Chondrocyte (in vitro differentiated cells): ENCODE measurements around the gene CDC20B. TPM values are rescaled to one million over a fixed set of nuclear protein-coding genes. Genes with fewer than 3 reads are reported as not detected.

Experiments used
- DNase-seq: peaks from one replicate; pipeline ENCODE4 v3.0.0; 2021; ENCODE audit warnings: mixed read lengths, low spot score
- H3K27ac Mint-ChIP-seq: one replicate; pipeline ENCODE4 v1.8.0; 2021; ENCODE audit warnings: mild to moderate bottlenecking, moderate library complexity, mixed read lengths; ENCODE audit not compliant: unreplicated experiment
- H3K27me3 Mint-ChIP-seq: 2 replicates; pipeline ENCODE4 v1.8.0; 2021; ENCODE audit warnings: low read depth, mixed read lengths
- H3K36me3 Mint-ChIP-seq: 2 replicates; pipeline ENCODE4 v1.8.0; 2021; ENCODE audit warnings: low read depth, mixed read lengths
- H3K4me1 Mint-ChIP-seq: 2 replicates; pipeline ENCODE4 v1.8.0; 2021; ENCODE audit warnings: low read depth, mild to moderate bottlenecking, mixed read lengths
- H3K4me3 Mint-ChIP-seq: one replicate; pipeline ENCODE4 v1.8.0; 2021; ENCODE audit warnings: mild to moderate bottlenecking, moderate library complexity, mixed read lengths; ENCODE audit not compliant: unreplicated experiment
- H3K9me3 Mint-ChIP-seq: 2 replicates; pipeline ENCODE4 v1.8.0; 2021; ENCODE audit warnings: low read depth, mixed read lengths
- total RNA-seq: library from RNA; stranded (reverse); gene quantifications from 3 replicates; pipeline ENCODE4 v1.2.1, GENCODE V29; 2021
- TF ChIP-seq, protein P1 (sequence below): fragments of 200-600 bp; sonication (generic); IDR thresholded peaks from 2 replicates; pipeline ENCODE4 v1.5.0; 2021; ENCODE audit warnings: antibody characterized with exemption, mild to moderate bottlenecking, moderate library complexity

Gene CDC20B
- total RNA-seq, 1 donor from 2014 or later = not detected

DNA sequence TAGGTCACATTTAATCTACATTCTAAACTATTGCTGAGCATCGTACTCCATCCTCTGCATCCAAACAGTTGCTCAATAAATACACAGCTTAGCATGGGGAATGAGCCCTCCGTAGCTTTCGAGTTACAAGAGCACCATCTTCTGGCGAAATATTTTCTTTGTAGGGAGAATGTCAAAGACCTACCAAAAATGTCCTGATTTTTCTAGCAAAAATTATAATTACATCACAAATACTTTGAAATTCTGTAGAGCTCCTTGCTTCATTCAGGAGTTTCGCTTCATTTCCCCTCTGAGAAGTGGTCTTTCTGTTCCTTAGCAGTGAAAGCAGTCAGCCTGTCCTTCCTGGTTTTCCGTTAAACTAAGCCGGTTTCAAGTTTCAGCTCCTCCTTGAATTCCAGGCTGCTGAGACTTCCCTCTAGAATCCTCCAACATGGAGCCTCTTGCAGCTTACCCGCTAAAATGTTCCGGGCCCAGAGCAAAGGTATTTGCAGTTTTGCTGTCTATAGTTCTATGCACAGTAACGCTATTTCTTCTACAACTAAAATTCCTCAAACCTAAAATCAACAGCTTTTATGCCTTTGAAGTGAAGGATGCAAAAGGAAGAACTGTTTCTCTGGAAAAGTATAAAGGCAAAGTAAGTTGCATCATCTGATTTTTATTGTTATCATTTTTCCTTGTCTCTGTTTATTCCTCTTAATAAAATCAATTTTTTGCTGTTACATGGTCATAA lies 13.0 kb downstream of the CDC20B start, which contains the start of gene GPX8:
Gene GPX8, plus strand, starts transcription at position 409 of the 730 bp plus-strand sequence. Its CDS starts 22 bp downstream, at position 431.
- TF ChIP-seq, protein P1, sequence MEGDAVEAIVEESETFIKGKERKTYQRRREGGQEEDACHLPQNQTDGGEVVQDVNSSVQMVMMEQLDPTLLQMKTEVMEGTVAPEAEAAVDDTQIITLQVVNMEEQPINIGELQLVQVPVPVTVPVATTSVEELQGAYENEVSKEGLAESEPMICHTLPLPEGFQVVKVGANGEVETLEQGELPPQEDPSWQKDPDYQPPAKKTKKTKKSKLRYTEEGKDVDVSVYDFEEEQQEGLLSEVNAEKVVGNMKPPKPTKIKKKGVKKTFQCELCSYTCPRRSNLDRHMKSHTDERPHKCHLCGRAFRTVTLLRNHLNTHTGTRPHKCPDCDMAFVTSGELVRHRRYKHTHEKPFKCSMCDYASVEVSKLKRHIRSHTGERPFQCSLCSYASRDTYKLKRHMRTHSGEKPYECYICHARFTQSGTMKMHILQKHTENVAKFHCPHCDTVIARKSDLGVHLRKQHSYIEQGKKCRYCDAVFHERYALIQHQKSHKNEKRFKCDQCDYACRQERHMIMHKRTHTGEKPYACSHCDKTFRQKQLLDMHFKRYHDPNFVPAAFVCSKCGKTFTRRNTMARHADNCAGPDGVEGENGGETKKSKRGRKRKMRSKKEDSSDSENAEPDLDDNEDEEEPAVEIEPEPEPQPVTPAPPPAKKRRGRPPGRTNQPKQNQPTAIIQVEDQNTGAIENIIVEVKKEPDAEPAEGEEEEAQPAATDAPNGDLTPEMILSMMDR = peak; percentile 99
- DNase-seq = no peak
- Mint-ChIP-seq H3K9me3 (no peaks in the 10 kb centered on the region), H3K36me3 (peaks cover 14% of the 10 kb centered on the region), H3K4me3 (peak within 1 kb of the TSS; percentile 85), H3K27ac (peak within 1 kb of the TSS; percentile 98), H3K27me3 (no peaks in the 10 kb centered on the region), H3K4me1 (peaks cover 34% of the 10 kb centered on the region)

DNA sequence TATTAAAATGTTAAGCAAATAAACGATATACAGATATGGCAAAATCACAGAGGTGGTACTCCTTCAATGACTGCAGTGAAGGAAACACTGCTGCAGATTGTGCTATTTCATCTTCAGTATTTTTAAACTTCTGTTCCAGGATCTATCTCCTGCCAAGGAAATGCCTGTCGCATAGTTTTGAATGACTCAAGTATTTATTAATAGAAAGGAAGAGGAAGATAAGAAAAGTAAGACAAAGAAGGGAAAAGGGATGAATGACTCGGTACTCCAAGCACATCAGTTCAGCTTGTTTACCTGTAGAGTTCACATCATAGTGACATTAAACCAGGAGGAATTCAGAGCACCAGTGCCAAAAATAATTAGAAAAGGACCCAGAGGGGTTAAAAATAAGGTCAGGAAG lies 18.1 kb downstream of the CDC20B start:
- Mint-ChIP-seq H3K4me1 (peaks cover 32% of the 10 kb centered on the region), H3K9me3 (no peaks in the 10 kb centered on the region), H3K27ac (peak overlapping the region; percentile 86), H3K4me3 (peak overlapping the region; percentile 13), H3K27me3 (no peaks in the 10 kb centered on the region), H3K36me3 (no peaks in the 10 kb centered on the region)
- no peak for DNase-seq
- TF ChIP-seq, protein P1 = no peak

DNA sequence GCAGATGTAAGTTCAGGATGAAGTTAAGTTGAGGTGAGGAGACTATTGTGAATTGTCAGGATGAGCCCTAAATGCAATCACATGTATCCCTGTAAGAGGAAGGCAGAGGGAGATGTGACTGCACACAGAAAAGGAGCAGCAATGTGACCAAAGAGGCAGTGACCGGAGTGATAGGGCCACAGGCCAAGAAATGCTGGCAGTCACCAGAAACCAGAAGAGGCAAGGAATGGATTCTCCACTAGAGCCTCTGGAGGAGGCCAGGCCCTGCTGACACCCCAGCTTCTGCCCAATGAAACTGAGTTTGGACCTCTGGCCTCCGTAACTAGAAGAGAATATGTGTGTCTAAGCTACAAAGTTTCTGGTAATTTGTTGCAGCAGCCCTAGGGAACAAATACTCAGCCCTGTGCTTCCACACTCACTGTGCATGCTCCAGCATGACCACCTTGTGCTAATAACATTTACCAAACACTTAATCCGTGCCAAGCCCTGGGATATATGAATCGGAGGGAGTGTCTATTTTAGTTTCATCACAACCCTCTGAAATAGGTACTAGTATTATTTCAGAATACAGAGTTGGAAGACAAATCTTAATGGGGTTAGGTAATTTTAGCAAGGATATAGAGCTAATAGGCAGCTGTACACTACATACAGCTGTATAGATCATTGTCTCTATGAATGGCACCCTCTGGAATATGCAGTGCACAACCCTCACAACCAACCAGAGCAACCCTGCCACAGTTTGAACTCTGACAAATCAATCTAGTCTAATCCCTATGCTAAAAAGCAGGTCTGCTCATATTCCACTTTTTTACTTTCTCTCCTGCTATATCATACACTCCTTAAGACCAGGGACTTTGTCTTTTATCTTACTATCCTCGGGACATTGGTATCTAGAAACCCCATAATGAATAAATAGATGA lies 20.8 kb downstream of the CDC20B start:
- peaks cover 2% of the 10 kb centered on the region for H3K27me3 Mint-ChIP-seq
- no peak overlapping the region for H3K4me3 Mint-ChIP-seq
- DNase-seq = no peak
- TF ChIP-seq, protein P1 = no peak
- no peaks in the 10 kb centered on the region for H3K9me3 Mint-ChIP-seq
- no peak overlapping the region for H3K27ac Mint-ChIP-seq
- H3K36me3 Mint-ChIP-seq = no peaks in the 10 kb centered on the region
- H3K4me1 Mint-ChIP-seq = peaks cover 29% of the 10 kb centered on the region

DNA sequence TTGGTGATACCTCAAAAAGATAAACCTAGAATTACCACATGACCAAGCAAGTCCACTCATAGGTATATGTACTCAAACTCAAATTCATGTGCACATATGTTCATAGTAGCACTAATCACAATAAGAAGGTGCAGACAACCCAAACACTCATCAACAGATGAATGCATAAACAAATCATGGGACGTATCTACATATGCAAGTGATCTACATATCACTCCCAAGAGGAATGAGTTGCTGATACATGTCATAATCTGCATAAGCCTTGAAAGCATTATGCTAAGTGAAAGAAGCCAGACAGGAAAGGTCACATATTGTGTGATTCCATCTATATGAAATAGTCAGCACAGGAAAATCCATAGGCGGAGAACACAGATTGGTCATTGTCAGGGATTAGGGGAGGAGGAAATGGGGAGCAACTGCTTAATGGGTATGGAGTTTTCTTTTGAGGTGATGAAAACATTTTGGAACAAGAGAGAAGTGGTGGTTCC lies 23.6 kb downstream of the CDC20B start:
- Mint-ChIP-seq H3K4me3 (no peak overlapping the region), H3K36me3 (no peaks in the 10 kb centered on the region), H3K27me3 (peaks cover 19% of the 10 kb centered on the region), H3K27ac (no peak overlapping the region), H3K9me3 (no peaks in the 10 kb centered on the region), H3K4me1 (peaks cover 20% of the 10 kb centered on the region)
- no peak for DNase-seq
- TF ChIP-seq, protein P1 = no peak

DNA sequence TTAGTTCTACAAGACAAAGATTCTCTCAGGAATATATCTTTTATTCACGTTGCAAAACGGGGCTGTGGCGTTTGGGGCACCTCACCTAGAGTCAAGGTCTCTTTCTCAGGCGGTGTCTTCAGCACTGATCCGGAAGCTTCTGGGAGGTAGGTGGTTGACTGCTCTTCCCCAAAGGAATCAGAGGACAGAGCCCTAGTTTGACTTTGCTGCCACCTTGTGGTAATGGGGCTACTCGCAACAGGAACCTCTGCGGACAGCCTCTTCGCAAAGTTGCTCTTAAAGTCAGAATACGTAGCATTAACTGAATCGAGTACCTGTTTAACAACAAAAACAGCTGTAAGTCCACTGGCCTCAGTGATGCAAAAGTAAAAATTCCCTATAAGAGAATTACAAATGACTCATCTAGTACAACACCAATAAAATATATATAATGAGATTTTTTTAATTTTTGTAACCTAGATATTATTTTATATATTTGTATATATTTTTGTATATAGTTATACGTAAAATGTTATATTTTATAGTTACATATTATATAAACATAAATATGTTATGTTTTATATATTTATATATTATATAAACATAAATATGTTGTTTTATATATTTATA lies 26.3 kb downstream of the CDC20B start:
- DNase-seq = no peak
- no peaks in the 10 kb centered on the region for H3K36me3 Mint-ChIP-seq
- H3K27ac Mint-ChIP-seq = no peak overlapping the region
- H3K4me1 Mint-ChIP-seq = peaks cover 6% of the 10 kb centered on the region
- TF ChIP-seq, protein P1 = peak; percentile 99
- H3K9me3 Mint-ChIP-seq = no peaks in the 10 kb centered on the region
- H3K27me3 Mint-ChIP-seq = peaks cover 33% of the 10 kb centered on the region
- H3K4me3 Mint-ChIP-seq = no peak overlapping the region
